LNCAP (cell line): ENCODE measurements around the gene PXMP4.

Source experiments
- CTCF ChIP-seq: fragments of 450-650 bp; IDR thresholded peaks from 2 replicates; pipeline ENCODE4 v1.5.1; 2017; ENCODE audit warnings: mild to moderate bottlenecking

Gene PXMP4

GRCh38 chr20:33707668-33708067 is 12.4 kb downstream of the PXMP4 start:
- no peak for TF ChIP-seq CTCF

GRCh38 chr20:33704197-33704924 is 15.7 kb downstream of the PXMP4 start:
- TF ChIP-seq CTCF: no peak

- TF ChIP-seq CTCF: no peak
Observed at GRCh38 chr20:33703498-33704137, 16.5 kb downstream of the PXMP4 start.

GRCh38 chr20:33702861-33703260 is 17.2 kb downstream of the PXMP4 start:
- no peak for TF ChIP-seq CTCF

- TF ChIP-seq CTCF: no peak
Observed at GRCh38 chr20:33701629-33702450, 18.3 kb downstream of the PXMP4 start.

- TF ChIP-seq CTCF: no peak
Observed at GRCh38 chr20:33697129-33697528, 23.0 kb downstream of the PXMP4 start.

GRCh38 chr20:33696448-33696847 is 23.7 kb downstream of the PXMP4 start:
- TF ChIP-seq CTCF: no peak
